Measurements from ENCODE around the gene UBXN2A.
A peak's percentile ranks its signal among the peaks of the same experiment; 100 is the strongest.

Gene UBXN2A

GRCh38 chr2:23939987-23940717 lies at the start of gene UBXN2A:
Gene UBXN2A, plus strand, starts transcription at chr2:23940463. Its CDS starts 17,852 bp downstream, at chr2:23958315.
- DNase-seq (ENCODE audit: low read depth in 1 of 2, low spot score in 1 of 2): peak; percentile 47 to 56

- DNase-seq (ENCODE audit: low read depth in 1 of 2, low spot score in 1 of 2): no peak
These were observed 40.1 kb upstream of the UBXN2A start for GRCh38 chr2:23900133-23900532.

- no peak for DNase-seq (ENCODE audit: low read depth in 1 of 2, low spot score in 1 of 2)
These were observed 39.5 kb upstream of the UBXN2A start for GRCh38 chr2:23900541-23901322.

- DNase-seq (ENCODE audit: low read depth in 1 of 2, low spot score in 1 of 2): no peak
These were observed 38.1 kb upstream of the UBXN2A start for GRCh38 chr2:23901966-23902846.

- DNase-seq (ENCODE audit: low read depth in 1 of 2, low spot score in 1 of 2): no peak
These were observed 37.2 kb upstream of the UBXN2A start for GRCh38 chr2:23903034-23903433.

- no peak for DNase-seq (ENCODE audit: low read depth in 1 of 2, low spot score in 1 of 2)
These were observed 36.0 kb upstream of the UBXN2A start for GRCh38 chr2:23904215-23904614.

- DNase-seq (ENCODE audit: low read depth in 1 of 2, low spot score in 1 of 2): no peak
These were observed 35.6 kb upstream of the UBXN2A start for GRCh38 chr2:23904692-23905091.

GRCh38 chr2:23905155-23905554 lies 35.1 kb upstream of the UBXN2A start:
- DNase-seq (ENCODE audit: low read depth in 1 of 2, low spot score in 1 of 2): no peak

GRCh38 chr2:23912054-23912453 lies 28.2 kb upstream of the UBXN2A start:
- no peak for DNase-seq (ENCODE audit: low read depth in 1 of 2, low spot score in 1 of 2)

- no peak for DNase-seq (ENCODE audit: low read depth in 1 of 2, low spot score in 1 of 2)
These were observed 24.9 kb upstream of the UBXN2A start for GRCh38 chr2:23915327-23915726.

GRCh38 chr2:23916727-23917405 lies 23.4 kb upstream of the UBXN2A start:
- DNase-seq (ENCODE audit: low read depth in 1 of 2, low spot score in 1 of 2): no peak

GRCh38 chr2:23918837-23919489 lies 21.3 kb upstream of the UBXN2A start:
- DNase-seq (ENCODE audit: low read depth in 1 of 2, low spot score in 1 of 2): no peak

GRCh38 chr2:23924589-23925359 lies 15.5 kb upstream of the UBXN2A start:
- DNase-seq (ENCODE audit: low read depth in 1 of 2, low spot score in 1 of 2): no peak

GRCh38 chr2:23925702-23926289 lies 14.5 kb upstream of the UBXN2A start:
- peak in 1 of 2 donors; percentile 61 for DNase-seq (ENCODE audit: low read depth in 1 of 2, low spot score in 1 of 2)

- peak in 1 of 2 donors; percentile 26 for DNase-seq (ENCODE audit: low read depth in 1 of 2, low spot score in 1 of 2)
These were observed 13.9 kb upstream of the UBXN2A start for GRCh38 chr2:23926290-23926749.

- peak; percentile 84 to 86 for DNase-seq (ENCODE audit: low read depth in 1 of 2, low spot score in 1 of 2)
These were observed 13.3 kb upstream of the UBXN2A start, which contains the start of gene ATAD2B for GRCh38 chr2:23926750-23927571. Gene ATAD2B, minus strand, starts transcription at chr2:23927123. Its CDS starts 353 bp downstream, at chr2:23926770.

- DNase-seq (ENCODE audit: low read depth in 1 of 2, low spot score in 1 of 2): no peak
These were observed 6.0 kb upstream of the UBXN2A start for GRCh38 chr2:23934259-23934658.

Measured in activated CD4-positive, alpha-beta T cell treated with anti-CD3 and anti-CD28 coated beads, Interleukin-2, amount 50 U/mL, for 24 hours (primary cell).